Measurements from ENCODE around the gene EIF2AK3.
"Not testable (repeated sequence)": the region's sequence is repeated elsewhere in the genome, so short reads cannot be mapped to it uniquely, and the experiment has no call there.

The EIF2AK3 gene

DNA sequence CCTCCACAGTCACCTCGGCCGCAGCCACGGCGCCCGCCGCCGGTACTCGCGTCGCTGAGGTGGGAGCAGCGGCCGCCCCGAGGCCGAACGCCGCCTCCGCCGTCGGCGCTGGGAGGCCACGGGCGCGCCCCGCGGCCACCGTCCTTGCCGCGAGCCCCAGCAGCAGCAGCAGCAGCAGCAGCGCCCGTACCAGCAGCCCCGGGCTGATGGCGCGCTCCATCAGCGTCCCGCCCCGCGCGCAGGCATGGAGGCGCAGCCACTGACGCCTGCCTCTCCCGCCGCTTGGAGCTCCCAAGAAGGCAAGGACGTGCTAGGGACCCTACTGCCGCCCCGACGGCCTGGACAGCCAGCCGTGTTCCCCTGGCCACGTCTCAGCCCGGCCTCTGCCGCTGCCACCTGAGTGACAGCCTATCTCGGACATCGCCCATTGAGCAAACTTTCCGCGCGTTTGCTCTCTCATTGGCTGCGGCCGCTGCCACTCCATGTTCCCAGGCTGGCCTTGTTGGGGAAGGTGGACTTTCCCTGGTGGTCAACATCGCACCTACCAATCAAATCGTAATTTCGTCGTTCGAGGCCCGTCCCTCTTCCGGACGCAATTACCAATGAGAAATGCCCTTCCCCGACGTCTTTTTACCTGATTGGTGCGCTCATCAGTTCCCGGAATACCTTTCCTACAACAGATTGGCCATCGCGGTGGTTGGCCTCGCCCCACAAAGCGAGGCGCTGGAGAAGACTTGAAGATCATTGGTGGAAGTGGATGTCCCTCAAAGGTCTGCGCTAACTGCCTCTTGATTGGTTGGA, at the start of gene EIF2AK3:
TSS of gene EIF2AK3 (minus strand) at position 410 of the 801 bp plus-strand sequence. CDS start at position 220, 190 bp downstream.
- DNase-seq = peak; percentile 99

- DNase-seq = no peak
Measured at GRCh38 chr2:88673363-88673762, 46.1 kb upstream of the EIF2AK3 start.

- DNase-seq = peak; percentile 68
Measured at GRCh38 chr2:88671786-88672427, 44.6 kb upstream of the EIF2AK3 start.

- DNase-seq = peak; percentile 70
Measured at GRCh38 chr2:88669482-88670214, 42.4 kb upstream of the EIF2AK3 start.

- DNase-seq = no peak
Measured at GRCh38 chr2:88668862-88669261, 41.6 kb upstream of the EIF2AK3 start.

- no peak for DNase-seq
Measured at GRCh38 chr2:88667219-88667618, 40.0 kb upstream of the EIF2AK3 start.

DNA sequence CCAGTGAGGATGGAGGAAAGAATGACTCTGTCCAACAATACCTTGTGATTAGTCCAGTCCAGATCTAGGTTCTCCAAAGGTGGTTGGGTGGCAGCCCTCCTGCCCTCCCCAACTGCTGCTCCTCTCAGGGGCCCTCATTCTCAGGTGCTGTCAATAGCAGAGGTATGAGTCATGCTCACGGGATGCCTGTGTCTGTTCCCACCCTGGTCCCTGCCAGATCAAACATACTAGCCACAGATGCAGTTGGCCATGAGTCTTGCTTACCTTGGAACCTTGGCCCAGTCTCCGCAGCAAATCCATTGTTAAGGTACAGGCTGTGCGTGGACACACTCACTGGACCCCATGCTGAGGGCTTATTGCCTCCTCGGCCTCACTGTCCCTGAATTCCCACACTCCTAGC, 39.3 kb upstream of the EIF2AK3 start:
- DNase-seq = no peak

- no peak for DNase-seq
Measured at GRCh38 chr2:88660622-88661021, 33.4 kb upstream of the EIF2AK3 start.

- DNase-seq = peak; percentile 94
Measured at GRCh38 chr2:88659538-88659915, 32.3 kb upstream of the EIF2AK3 start.

DNA sequence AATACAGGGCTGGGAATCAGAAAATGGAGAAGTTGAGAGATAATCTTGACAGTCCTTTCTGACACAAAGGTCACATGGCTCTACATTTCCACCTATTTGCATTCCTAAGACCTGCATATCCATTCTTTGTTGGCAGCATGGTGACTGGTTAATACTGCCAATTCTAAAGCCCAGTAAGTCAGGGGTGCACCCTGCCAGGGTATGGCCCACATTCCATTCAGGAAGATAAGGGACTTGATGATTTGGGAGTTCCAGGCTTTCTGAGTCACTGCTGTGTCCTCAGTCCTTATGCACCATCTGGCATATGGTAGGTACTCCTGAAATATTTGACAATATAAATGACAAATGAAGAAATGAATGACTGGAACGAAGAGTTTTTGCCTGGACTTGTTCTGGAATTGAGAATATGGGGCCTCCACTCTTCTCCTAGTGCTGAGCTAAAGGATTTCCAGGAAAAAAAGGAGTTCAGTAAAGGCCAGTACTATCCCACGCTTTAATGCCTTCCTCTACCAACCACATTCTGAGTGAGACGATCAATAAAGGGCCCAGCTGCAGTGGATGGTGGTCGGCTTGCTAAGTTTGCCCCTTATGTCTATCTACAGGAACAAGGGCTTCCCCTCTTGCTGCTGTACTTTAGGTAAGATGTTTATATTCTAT, 31.7 kb upstream of the EIF2AK3 start:
- peak; percentile 38 for DNase-seq

DNA sequence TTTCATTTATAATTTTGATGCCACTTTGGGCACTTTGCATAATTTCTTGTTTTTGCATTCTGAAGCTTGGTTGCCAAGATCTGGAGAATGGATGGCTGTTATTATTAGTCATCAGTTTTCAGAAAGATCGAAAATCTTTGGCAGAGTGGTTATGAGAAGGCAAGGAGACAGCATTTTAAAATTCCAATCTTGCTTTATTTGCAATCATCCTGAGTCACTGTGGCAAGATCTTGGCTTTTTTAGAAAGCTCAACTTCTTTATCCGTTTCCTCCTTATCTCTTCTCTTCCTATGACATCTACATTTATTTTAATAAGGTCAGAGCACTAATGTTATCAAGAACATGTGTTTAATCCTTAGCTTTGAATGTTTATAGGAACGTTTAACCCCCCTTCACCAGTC, 31.1 kb upstream of the EIF2AK3 start:
- no peak for DNase-seq

DNA sequence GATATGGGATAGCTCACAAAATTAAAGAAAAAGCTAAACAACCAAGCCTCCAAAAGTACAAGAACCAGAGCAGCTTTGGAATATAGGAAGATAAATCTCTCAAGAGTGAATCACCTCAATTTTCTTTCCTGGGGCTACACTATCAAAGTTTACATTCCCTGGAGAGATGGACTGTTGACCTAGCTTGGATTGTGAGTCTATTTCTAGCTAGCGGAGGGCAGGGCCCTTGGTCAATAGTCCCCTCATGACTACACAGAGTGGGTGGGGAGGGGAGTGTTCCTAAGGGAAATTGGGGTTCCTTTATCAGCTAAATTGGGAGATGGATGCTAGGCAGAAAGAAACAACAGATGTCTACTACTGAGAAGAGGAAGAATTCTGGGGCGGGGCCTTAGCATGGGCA, 29.9 kb upstream of the EIF2AK3 start:
- no peak for DNase-seq

- no peak for DNase-seq
Measured at GRCh38 chr2:88656690-88657089, 29.4 kb upstream of the EIF2AK3 start.

DNA sequence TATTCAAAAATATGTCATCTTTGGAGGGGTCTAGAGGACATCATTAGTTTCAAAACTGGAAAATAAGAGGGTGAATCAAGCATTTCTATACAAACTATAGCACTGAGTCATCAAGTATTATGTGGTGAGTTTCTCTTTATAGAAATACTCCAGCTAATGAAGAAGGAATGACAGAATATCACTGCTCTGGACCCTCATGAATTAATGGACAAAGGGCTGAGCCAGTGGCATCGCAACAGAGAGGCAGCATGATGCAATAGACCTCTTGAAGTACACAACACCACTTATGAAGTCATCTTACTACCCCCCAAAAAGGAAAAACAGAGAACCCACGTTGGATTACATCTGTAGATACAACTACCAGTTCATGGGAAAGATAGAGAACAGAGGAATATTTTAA, 27.4 kb upstream of the EIF2AK3 start:
- no peak for DNase-seq

DNA sequence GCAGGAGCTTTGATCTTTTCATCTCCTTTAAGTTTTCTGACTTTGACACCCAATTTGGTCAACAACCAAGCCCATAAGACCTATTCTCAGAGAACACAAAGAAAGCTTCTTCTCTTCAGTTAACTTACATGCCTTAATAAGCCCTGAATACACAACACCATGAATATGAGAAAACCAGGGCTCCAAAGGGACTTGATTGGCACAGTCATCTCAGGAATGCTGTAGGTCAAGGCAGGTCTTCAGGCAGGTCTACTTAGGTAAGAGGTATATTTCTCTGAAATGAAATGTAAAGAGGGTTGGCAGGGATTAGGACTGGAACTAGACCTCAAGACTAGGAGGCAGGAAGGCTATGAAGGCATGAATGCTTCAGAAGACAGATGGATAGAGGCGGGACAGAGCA, 24.4 kb upstream of the EIF2AK3 start:
- DNase-seq = no peak

- DNase-seq = not testable (repeated sequence)
Measured at GRCh38 chr2:88645291-88645882, 18.1 kb upstream of the EIF2AK3 start.

DNA sequence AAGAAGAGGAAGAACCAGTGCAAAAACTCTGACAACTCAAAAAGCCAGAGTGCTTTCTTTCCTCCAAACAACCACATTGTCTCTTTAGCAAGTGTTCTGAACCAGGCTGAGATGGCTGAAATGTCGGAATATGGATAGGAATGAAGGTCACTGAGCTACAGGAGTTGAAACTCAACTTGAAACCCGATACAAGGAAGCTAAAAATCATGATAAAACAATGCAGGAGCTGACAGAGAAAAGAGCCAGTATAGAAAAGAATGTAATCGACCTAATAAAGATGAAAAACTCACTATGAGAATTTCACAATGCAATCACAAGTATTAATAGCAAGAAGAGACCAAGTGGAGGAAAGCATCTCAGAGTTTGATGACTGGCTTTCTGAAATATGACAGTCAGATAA, 15.0 kb upstream of the EIF2AK3 start:
- no peak for DNase-seq

GRCh38 chr2:88641330-88641729, 14.1 kb upstream of the EIF2AK3 start:
- DNase-seq = no peak

DNA sequence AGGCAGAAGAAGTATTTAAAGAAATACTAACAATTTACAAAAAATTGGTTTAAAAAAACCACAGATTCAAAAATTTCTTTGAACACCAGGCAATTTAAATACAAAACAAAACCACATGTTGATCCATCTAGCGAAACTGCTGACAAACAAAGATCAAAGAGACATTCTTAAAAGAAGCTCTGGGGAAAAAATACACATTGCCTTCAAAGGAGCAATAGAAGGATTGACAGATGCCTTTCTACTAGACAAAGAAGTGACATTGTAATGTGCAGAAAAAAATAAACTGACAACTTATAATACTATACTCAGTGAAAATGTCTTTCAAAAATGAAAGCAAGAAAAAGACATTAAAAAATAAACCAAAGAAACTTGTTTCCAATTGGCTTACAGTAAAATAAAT, 12.6 kb upstream of the EIF2AK3 start:
- DNase-seq = no peak

DNA sequence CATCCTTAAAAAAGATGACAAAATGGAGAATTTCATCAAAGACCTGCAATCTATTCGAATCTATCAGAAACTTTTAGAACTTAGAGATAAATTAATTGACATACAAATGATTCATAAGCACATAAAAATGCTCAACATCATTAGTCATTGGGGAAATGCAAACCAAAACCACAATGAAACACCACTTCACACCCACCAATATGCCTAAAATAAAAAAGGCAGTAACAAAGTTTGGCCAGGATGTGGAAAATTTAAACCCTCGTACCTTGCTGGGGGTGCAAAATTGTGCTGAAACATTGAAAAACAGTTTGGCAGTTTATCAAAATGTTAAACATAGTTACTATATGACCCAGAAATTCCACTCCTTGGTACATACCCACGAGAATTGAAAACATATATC, 11.5 kb upstream of the EIF2AK3 start:
- no peak for DNase-seq

DNA sequence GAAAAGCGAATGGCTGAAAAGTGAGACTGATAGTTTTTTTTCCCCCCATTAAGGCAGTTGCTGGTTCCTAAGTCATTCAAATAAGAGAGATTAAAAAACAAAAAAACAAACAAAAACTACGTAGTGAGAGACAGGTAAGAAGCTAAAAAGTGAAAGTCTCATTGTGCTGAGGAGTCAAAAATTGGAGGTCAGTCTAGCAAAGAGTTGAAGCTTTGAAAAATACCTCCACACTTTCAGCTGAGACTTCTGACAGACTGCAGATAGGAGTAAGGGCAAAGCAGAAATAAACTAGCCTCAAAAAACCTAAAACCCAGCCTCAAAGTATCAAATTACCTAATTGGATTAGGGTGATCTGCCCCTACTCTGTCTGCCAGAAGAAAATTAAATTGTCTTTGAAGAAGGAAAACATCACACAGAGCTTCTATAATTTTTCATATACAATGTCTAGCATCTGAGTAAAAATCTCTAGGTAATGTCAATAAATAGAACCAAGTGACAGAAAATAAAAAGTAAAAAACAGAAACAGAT, 10.9 kb upstream of the EIF2AK3 start:
- no peak for DNase-seq

DNA sequence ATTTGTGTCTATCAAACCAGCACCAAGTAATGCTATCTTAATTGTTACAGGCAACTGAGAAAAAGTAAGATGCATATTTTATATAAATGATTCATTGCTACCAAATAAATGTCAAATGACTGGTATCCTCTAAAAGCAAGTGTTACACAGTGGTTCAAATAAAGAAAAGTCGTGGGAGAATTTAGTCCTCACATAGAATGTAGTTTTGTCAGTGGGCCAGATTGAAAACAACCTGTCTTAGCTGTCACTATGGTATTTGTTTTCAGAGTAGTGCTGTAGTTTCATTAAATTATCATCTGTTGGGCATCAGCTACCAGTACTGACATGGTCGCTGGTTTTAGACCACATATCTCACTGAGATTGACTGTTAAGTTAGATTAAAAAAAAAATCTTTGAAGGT, 10.2 kb upstream of the EIF2AK3 start:
- DNase-seq = no peak

GRCh38 chr2:88636026-88636425, 8.8 kb upstream of the EIF2AK3 start:
- DNase-seq = no peak
